Activated CD4-positive, alpha-beta T cell treated with anti-CD3 and anti-CD28 coated beads for 4 hours (primary cell): ENCODE data around the gene COTL1.
"Not testable (repeated sequence)": the region's sequence is repeated elsewhere in the genome, so short reads cannot be mapped to it uniquely, and the experiment has no call there.

Source experiments
- DNase-seq, 2 donors: peaks; one replicate each; pipeline ENCODE4 v3.0.0-alpha.2; 2020

The COTL1 gene

DNA sequence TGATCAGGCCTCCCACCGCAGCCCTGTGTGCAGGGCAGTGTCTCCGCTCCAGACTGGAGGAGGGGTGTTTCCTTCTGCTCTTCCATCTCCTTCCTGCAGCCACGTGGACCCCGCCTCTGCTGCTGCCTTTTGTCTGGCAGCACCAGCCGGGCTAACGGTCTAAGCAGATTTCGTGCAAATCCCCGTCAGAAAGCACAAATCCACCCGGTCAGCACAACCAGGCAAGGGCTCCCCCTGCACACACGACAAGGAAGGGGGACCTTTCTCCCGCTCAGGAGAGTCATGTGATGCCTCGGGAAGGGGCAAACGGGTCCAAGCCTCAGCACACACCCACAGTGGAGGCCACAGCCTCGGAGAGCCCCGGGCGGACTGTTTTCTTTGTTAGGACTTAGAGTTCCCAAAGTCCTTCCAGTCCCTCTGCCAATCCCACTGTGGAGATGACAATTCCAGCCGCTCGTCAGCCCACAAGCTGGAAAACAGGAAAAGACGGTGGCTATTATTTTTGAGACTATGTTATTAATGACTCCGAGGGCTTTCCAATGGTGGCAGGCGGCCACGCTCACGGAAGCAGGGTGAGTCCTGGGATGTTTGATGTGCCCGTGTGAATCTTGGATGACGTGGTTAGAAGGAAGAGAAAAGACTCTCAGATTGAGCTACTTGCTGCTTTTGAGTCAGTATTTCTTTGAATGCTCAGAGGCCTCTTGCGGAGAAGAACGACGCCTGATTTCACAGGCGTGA is 90.9 kb downstream of the COTL1 start:
- DNase-seq: no peak

DNA sequence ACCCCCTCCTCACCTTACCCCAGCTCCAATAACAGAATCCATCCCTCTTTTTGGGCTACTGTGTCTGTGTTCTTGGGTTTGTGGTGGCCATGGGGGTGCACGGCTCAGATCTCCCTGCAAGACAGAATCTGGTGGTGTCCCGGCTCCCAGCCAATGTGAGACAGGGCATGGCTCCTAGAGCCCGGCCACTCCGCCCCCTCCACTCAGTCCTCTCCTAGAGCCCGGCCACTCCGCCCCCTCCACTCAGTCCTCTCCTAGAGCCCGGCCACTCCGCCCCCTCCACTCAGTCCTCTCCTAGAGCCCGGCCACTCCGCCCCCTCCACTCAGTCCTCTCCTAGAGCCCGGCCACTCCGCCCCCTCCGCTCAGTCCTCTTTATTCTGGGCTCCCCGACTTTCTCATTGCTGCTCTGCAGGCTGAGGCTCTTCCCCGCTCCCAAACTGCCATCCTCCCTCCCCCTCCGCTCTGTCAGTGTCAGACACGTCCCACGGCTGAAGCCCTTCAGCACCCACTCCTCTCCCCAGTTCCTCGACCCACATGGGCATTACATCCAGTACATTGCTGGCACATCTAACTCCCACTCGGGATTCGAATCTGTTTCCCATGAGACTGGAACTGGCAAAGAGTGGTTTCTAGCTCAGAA is 92.8 kb downstream of the COTL1 start:
- not testable (repeated sequence) for DNase-seq

- no peak for DNase-seq
Measured at GRCh38 chr16:84524346-84524920, 93.4 kb downstream of the COTL1 start.

DNA sequence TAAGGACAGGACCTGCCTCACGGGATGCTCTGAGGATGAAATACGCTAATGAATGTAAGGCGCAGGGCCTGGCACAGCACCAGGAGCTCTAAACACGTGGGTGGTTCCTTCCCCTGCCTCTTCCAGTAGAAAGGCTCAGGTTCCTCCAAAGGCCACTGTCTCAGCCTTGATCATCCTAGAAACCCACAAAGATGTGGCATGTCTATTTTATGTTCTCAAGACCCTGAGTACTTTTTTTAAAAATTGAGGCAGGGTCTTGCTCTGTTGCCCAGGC is 96.4 kb downstream of the COTL1 start:
- no peak for DNase-seq

GRCh38 chr16:84520725-84521496 is 97.0 kb downstream of the COTL1 start:
- no peak for DNase-seq

DNA sequence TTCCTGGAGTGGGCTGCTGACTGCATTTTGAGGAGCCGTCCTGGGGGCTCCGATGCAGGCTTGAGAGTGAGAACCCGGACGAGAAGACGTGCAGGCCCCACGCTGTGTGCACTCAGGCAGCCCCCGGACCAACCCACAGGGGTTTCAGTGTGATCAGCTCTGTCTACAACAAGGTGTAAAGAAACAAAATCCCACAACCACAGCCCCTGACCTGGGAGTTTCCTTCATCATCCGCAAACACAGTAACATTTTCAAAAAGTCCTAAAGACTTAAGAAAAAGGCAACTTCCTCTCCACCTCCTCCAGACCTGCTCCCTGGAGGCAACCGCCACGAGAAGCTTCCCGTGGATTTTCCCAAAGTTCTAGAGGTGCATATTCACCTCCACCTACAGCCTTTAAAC is 98.0 kb downstream of the COTL1 start:
- DNase-seq: no peak

- peak; percentile 42 to 49 for DNase-seq
Measured at GRCh38 chr16:84518804-84519341, 99.0 kb downstream of the COTL1 start.

GRCh38 chr16:84518220-84518619 is 99.7 kb downstream of the COTL1 start:
- not testable (repeated sequence) for DNase-seq

DNA sequence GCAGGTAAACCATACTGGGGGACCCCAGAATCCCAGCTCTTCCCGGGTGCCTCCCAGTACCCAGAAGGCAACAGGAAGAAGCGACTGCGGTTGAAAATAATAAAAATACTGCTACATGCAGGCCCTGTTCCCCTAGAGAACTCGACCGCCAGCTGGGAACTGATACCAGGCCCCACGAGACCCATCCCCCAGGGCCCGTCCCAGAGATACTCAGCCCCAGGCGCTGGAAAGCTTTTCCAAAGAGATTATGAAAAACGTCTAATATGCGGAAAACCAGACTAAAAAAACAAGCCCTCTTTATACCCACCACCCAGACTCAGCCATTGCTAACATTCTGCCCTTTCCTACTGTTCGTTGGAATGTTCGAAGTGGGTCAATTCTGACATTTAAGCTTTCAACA is 100.5 kb downstream of the COTL1 start:
- no peak for DNase-seq
